ENCODE data around the gene SHISAL1. TPM values are rescaled to one million over a fixed set of nuclear protein-coding genes. Genes with fewer than 3 reads are reported as not detected.

The SHISAL1 gene
- polyA plus RNA-seq, 1 donor (not counting 4 experiments of a cell fraction or from before 2014, with no cell fraction given) = 0.24 TPM

DNA sequence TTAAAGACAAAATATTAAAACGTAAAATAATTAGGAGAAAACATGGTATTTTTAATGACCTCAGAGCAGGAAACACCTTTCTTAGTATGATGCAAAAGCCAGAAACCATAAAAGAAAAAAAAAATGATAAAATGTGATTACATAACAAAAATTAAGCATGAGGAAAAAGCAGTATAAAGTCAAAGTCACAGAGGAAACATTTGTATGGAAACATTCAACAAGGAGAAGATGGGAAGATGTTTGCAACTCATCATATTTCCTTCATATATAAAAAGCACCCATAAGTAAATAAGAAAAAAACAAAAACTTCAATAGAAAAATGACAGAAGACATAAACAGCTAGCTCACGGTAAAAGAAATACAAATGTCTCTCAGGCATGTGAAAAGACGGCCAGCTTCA, 17.3 kb downstream of the SHISAL1 start:
- Histone ChIP-seq H3K9me1 (ENCODE audit: control insufficient read depth, extremely low read depth, insufficient read depth, low read length) (no peaks in the 10 kb centered on the region), H3K4me1 (ENCODE audit: control insufficient read depth, extremely low read depth, insufficient read depth, low read length) (no peaks in the 10 kb centered on the region), H3K79me2 (ENCODE audit: control insufficient read depth, insufficient read depth, low read length) (no peaks in the 10 kb centered on the region), H3K27me3 (ENCODE audit: control insufficient read depth, extremely low read depth, insufficient read depth, low read length) (peaks cover 21% of the 10 kb centered on the region), H3K9ac (ENCODE audit: control insufficient read depth, extremely low read depth, insufficient read depth, low read length) (no peak overlapping the region), H3K9me3 (ENCODE audit: control insufficient read depth, low read depth, low read length) (peaks cover 1% of the 10 kb centered on the region), H3K4me3 (ENCODE audit: control insufficient read depth in 2 of 3, extremely low read depth in 1 of 3, insufficient read depth in 2 of 3, low read depth in 1 of 3, low read length in 3 of 3) (no peak overlapping the region), H3K27ac (ENCODE audit: control insufficient read depth, insufficient read depth, low read length) (no peak overlapping the region), H4K20me1 (ENCODE audit: control insufficient read depth, extremely low read depth, insufficient read depth, low read length) (no peaks in the 10 kb centered on the region), H2AFZ (ENCODE audit: control insufficient read depth, low read length) (no peak overlapping the region), H3K4me2 (ENCODE audit: control insufficient read depth, extremely low read depth, insufficient read depth, low read depth, low read length) (no peak overlapping the region), H3K36me3 (ENCODE audit: control insufficient read depth in 2 of 2, extremely low read depth in 1 of 2, insufficient read depth in 2 of 2, low read length in 2 of 2) (no peaks in the 10 kb centered on the region)
- no peak for DNase-seq (ENCODE audit: low read depth, low spot score)
- no peak for FAIRE-seq
- no peak for TF ChIP-seq EZH2 (IDR thresholded peaks at IDR 0.05; ENCODE audit: low read length)
- TF ChIP-seq, protein P1, sequence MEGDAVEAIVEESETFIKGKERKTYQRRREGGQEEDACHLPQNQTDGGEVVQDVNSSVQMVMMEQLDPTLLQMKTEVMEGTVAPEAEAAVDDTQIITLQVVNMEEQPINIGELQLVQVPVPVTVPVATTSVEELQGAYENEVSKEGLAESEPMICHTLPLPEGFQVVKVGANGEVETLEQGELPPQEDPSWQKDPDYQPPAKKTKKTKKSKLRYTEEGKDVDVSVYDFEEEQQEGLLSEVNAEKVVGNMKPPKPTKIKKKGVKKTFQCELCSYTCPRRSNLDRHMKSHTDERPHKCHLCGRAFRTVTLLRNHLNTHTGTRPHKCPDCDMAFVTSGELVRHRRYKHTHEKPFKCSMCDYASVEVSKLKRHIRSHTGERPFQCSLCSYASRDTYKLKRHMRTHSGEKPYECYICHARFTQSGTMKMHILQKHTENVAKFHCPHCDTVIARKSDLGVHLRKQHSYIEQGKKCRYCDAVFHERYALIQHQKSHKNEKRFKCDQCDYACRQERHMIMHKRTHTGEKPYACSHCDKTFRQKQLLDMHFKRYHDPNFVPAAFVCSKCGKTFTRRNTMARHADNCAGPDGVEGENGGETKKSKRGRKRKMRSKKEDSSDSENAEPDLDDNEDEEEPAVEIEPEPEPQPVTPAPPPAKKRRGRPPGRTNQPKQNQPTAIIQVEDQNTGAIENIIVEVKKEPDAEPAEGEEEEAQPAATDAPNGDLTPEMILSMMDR (optimal IDR thresholded peaks at IDR 0.05 in 1 of 3, IDR thresholded peaks at IDR 0.05 in 1 of 3, conservative IDR thresholded peaks at IDR 0.05 in 1 of 3; ENCODE audit: extremely low read depth in 1 of 3, insufficient read depth in 2 of 3, low read length in 3 of 3) = no peak
- dilution Hi-C loops (cut with MboI; ENCODE audit: extremely low pct_ligation_motif_present, low sequenced_read_pairs) = no loop called here

DNA sequence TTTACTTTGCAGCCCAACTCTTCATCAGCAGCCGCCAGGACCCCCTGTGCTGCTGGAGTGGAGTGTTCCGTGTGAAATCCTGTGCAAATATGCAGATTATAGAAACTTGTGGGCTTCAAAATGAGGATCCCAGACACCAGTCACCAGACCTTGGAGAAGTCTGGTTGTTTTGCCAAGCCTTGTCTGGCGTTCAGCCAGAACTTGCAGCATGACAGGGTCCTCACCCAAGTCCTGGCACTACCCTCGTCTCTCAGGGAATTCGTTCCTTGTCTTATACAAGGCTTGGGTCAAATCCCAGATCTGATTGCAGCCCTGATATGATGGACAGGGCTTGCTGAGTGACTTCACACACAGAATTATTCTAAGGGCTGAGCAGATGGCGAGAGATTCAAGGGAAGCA, 18.9 kb downstream of the SHISAL1 start:
- FAIRE-seq (no peak), DNase-seq (ENCODE audit: low read depth, low spot score) (no peak)
- TF ChIP-seq EZH2 (IDR thresholded peaks at IDR 0.05; ENCODE audit: low read length) = no peak
- TF ChIP-seq, protein P1 (optimal IDR thresholded peaks at IDR 0.05 in 1 of 3, IDR thresholded peaks at IDR 0.05 in 1 of 3, conservative IDR thresholded peaks at IDR 0.05 in 1 of 3; ENCODE audit: extremely low read depth in 1 of 3, insufficient read depth in 2 of 3, low read length in 3 of 3) = no peak
- no peak overlapping the region for H2AFZ ChIP-seq (ENCODE audit: control insufficient read depth, low read length)
- no peaks in the 10 kb centered on the region for H3K9me1 ChIP-seq (ENCODE audit: control insufficient read depth, extremely low read depth, insufficient read depth, low read length)
- H4K20me1 ChIP-seq (ENCODE audit: control insufficient read depth, extremely low read depth, insufficient read depth, low read length) = no peaks in the 10 kb centered on the region
- dilution Hi-C loops (cut with MboI; ENCODE audit: extremely low pct_ligation_motif_present, low sequenced_read_pairs) = no loop called here
- H3K4me3 ChIP-seq (ENCODE audit: control insufficient read depth in 2 of 3, extremely low read depth in 1 of 3, insufficient read depth in 2 of 3, low read depth in 1 of 3, low read length in 3 of 3) = no peak overlapping the region
- peaks cover 12% of the 10 kb centered on the region for H3K27me3 ChIP-seq (ENCODE audit: control insufficient read depth, extremely low read depth, insufficient read depth, low read length)
- no peak overlapping the region for H3K4me2 ChIP-seq (ENCODE audit: control insufficient read depth, extremely low read depth, insufficient read depth, low read depth, low read length)
- no peaks in the 10 kb centered on the region for H3K36me3 ChIP-seq (ENCODE audit: control insufficient read depth in 2 of 2, extremely low read depth in 1 of 2, insufficient read depth in 2 of 2, low read length in 2 of 2)
- H3K79me2 ChIP-seq (ENCODE audit: control insufficient read depth, insufficient read depth, low read length) = no peaks in the 10 kb centered on the region
- H3K9me3 ChIP-seq (ENCODE audit: control insufficient read depth, low read depth, low read length) = peaks cover 1% of the 10 kb centered on the region
- H3K4me1 ChIP-seq (ENCODE audit: control insufficient read depth, extremely low read depth, insufficient read depth, low read length) = no peaks in the 10 kb centered on the region
- no peak overlapping the region for H3K9ac ChIP-seq (ENCODE audit: control insufficient read depth, extremely low read depth, insufficient read depth, low read length)
- no peak overlapping the region for H3K27ac ChIP-seq (ENCODE audit: control insufficient read depth, insufficient read depth, low read length)
